Muscle layer of duodenum (tissue), 2 donors: Measurements from ENCODE around the gene NPAS3.
"Not testable (repeated sequence)": the region's sequence is repeated elsewhere in the genome, so short reads cannot be mapped to it uniquely, and the experiment has no call there.

Source experiments
- H3K27ac ChIP-seq: one replicate; pipeline ENCODE4 v1.7.0; 2013; ENCODE audit warnings: mild to moderate bottlenecking, low read length
- H3K27me3 ChIP-seq: one replicate; pipeline ENCODE4 v1.7.0; 2013; ENCODE audit warnings: low read depth, mild to moderate bottlenecking, control low read depth, low read length
- H3K36me3 ChIP-seq, 2 donors: one replicate each; pipeline ENCODE4 v1.7.0; 2013; ENCODE audit warnings: low read length in 2 of 2, control low read depth in 1 of 2, mild to moderate bottlenecking in 1 of 2; ENCODE audit not compliant: insufficient read depth in 2 of 2, control insufficient read depth in 1 of 2
- H3K4me1 ChIP-seq, 2 donors: one replicate each; pipeline ENCODE4 v1.7.0; 2013; ENCODE audit warnings: low read length in 2 of 2, mild to moderate bottlenecking in 2 of 2, control low read depth in 1 of 2, moderate library complexity in 1 of 2; ENCODE audit not compliant: insufficient read depth in 2 of 2, control insufficient read depth in 1 of 2
- H3K4me3 ChIP-seq, 2 donors: one replicate each; pipeline ENCODE4 v1.7.0; 2013; ENCODE audit warnings: low read length in 2 of 2, low read depth in 1 of 2, mild to moderate bottlenecking in 1 of 2
- H3K9me3 ChIP-seq, 2 donors: one replicate each; pipeline ENCODE4 v1.7.0; 2013; ENCODE audit warnings: low read length in 2 of 2, control low read depth in 1 of 2, mild to moderate bottlenecking in 1 of 2; ENCODE audit not compliant: control insufficient read depth in 1 of 2
- donor health status: healthy.

Gene NPAS3

GRCh38 chr14:33061667-33062325 lies 123.1 kb downstream of the NPAS3 start:
- Histone ChIP-seq H3K4me3 (no peak overlapping the region), H3K4me1 (no peaks in the 10 kb centered on the region)

GRCh38 chr14:33062476-33062875 lies 123.8 kb downstream of the NPAS3 start:
- Histone ChIP-seq H3K27ac (no peak overlapping the region), H3K36me3 (no peaks in the 10 kb centered on the region), H3K9me3 (no peaks in the 10 kb centered on the region), H3K4me1 (no peaks in the 10 kb centered on the region), H3K27me3 (no peaks in the 10 kb centered on the region), H3K4me3 (no peak overlapping the region)

More at GRCh38 chr14:33061667-33062325, 123.1 kb downstream of the NPAS3 start:
- Histone ChIP-seq H3K27me3 (no peaks in the 10 kb centered on the region), H3K9me3 (no peaks in the 10 kb centered on the region), H3K27ac (no peak overlapping the region), H3K36me3 (no peaks in the 10 kb centered on the region)

GRCh38 chr14:33062881-33063280 lies 124.2 kb downstream of the NPAS3 start:
- H3K27ac ChIP-seq: no peak overlapping the region
- no peaks in the 10 kb centered on the region for H3K9me3 ChIP-seq
- no peaks in the 10 kb centered on the region for H3K36me3 ChIP-seq
- no peaks in the 10 kb centered on the region for H3K4me1 ChIP-seq
- H3K4me3 ChIP-seq: no peak overlapping the region
- no peaks in the 10 kb centered on the region for H3K27me3 ChIP-seq

DNA sequence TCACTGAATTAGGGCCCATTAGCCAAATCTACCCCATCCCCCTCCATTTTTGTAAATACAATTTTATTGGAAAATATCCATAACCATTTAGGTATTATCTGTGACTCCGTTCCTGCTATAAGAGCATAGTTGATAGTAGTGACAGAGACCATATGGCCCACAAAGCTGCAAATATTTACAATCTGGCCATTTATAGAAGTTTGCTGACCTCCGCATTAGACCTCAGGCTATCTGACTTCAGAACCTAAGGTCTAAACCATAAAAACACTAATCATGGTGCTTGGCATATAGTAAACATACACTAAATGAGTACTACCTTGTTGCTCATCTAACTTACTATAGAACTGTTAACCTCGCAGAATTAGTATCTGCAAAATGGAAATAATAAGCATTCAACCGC lies 124.8 kb downstream of the NPAS3 start:
- H3K27me3 ChIP-seq: no peaks in the 10 kb centered on the region
- H3K4me3 ChIP-seq: no peak overlapping the region
- no peaks in the 10 kb centered on the region for H3K36me3 ChIP-seq
- no peaks in the 10 kb centered on the region for H3K4me1 ChIP-seq
- H3K9me3 ChIP-seq: no peaks in the 10 kb centered on the region
- no peak overlapping the region for H3K27ac ChIP-seq

- no peaks in the 10 kb centered on the region for H3K36me3 ChIP-seq
- H3K4me3 ChIP-seq: no peak overlapping the region
- H3K4me1 ChIP-seq: no peaks in the 10 kb centered on the region
- H3K27ac ChIP-seq: no peak overlapping the region
- H3K27me3 ChIP-seq: no peaks in the 10 kb centered on the region
- H3K9me3 ChIP-seq: no peaks in the 10 kb centered on the region
Measured at GRCh38 chr14:33065634-33066033, 127.0 kb downstream of the NPAS3 start.

GRCh38 chr14:33068040-33068439 lies 129.4 kb downstream of the NPAS3 start:
- H3K9me3 ChIP-seq: no peaks in the 10 kb centered on the region
- no peaks in the 10 kb centered on the region for H3K36me3 ChIP-seq
- no peaks in the 10 kb centered on the region for H3K27me3 ChIP-seq
- no peak overlapping the region for H3K27ac ChIP-seq
- no peaks in the 10 kb centered on the region for H3K4me1 ChIP-seq
- H3K4me3 ChIP-seq: no peak overlapping the region

DNA sequence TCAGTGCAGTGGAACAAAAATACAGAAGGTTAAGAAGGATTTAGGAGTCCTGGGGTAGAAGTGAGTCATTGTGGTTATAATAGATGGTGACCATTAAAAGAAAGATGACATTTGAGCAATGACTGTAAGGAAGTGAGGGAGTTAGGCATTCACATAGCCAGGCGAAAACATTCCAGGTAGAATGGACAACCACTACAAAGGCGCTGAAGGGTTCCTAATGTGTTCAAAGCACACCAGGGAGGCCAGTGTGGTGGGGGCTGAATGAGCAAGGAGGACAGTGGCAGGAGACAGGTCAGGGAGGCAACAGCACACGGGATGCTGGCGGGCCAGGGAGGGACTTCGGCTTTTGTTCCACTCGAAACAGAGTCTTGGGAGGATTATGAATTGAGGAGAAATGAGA lies 129.9 kb downstream of the NPAS3 start:
- no peak overlapping the region for H3K27ac ChIP-seq
- H3K9me3 ChIP-seq: no peaks in the 10 kb centered on the region
- H3K4me1 ChIP-seq: no peaks in the 10 kb centered on the region
- H3K27me3 ChIP-seq: no peaks in the 10 kb centered on the region
- no peak overlapping the region for H3K4me3 ChIP-seq
- no peaks in the 10 kb centered on the region for H3K36me3 ChIP-seq

DNA sequence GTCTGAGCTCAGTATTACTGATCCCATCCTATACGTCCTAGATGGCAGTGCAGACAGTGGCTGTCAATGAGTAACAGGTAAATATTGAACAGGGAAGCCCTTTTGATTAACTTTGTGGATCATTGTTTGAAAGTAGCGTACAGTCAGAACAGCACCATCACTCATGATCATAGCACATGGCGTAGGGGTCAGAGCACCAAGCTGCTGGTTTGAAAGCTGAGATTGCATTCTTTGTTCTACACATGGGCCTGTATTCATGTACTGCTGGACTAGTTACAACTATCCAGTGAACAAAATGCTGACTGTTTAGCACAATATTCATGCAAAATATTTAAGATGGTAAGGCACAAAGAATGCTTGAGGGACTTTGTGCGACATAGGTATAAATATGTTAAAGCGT lies 131.8 kb downstream of the NPAS3 start:
- no peak overlapping the region for H3K4me3 ChIP-seq
- H3K4me1 ChIP-seq: no peaks in the 10 kb centered on the region
- H3K9me3 ChIP-seq: no peaks in the 10 kb centered on the region
- no peak overlapping the region for H3K27ac ChIP-seq
- no peaks in the 10 kb centered on the region for H3K36me3 ChIP-seq
- H3K27me3 ChIP-seq: no peaks in the 10 kb centered on the region

DNA sequence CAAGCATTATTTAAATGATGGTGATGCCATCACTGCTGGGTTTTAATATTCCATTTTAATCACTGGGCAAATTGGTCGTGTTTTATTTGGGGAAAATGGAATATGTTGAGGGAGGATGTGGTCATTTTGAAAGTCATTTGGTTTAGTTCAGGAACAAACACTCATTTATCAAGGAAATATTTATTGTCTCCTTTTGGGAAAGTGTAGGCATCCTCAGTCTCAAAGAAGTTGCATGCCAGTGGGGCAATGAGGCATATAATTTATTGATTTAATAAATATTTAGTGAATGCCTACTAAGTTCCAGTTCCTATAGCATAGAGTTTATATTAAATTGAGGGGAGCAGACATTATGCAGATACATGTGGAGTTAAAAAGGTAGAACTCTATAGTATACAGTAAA lies 134.3 kb downstream of the NPAS3 start:
- H3K4me1 ChIP-seq: no peaks in the 10 kb centered on the region
- no peak overlapping the region for H3K27ac ChIP-seq
- H3K36me3 ChIP-seq: no peaks in the 10 kb centered on the region
- no peaks in the 10 kb centered on the region for H3K27me3 ChIP-seq
- no peaks in the 10 kb centered on the region for H3K9me3 ChIP-seq
- no peak overlapping the region for H3K4me3 ChIP-seq

GRCh38 chr14:33081259-33081658 lies 142.6 kb downstream of the NPAS3 start:
- Histone ChIP-seq H3K36me3 (no peaks in the 10 kb centered on the region), H3K4me1 (no peaks in the 10 kb centered on the region), H3K27me3 (no peaks in the 10 kb centered on the region), H3K27ac (no peak overlapping the region), H3K4me3 (no peak overlapping the region), H3K9me3 (no peaks in the 10 kb centered on the region)

- Histone ChIP-seq H3K9me3 (no peaks in the 10 kb centered on the region), H3K4me3 (no peak overlapping the region), H3K27me3 (no peaks in the 10 kb centered on the region), H3K36me3 (no peaks in the 10 kb centered on the region), H3K4me1 (no peaks in the 10 kb centered on the region), H3K27ac (no peak overlapping the region)
Measured at GRCh38 chr14:33085799-33086198, 147.1 kb downstream of the NPAS3 start.

- not testable (repeated sequence) for H3K4me1 ChIP-seq, H3K27me3 ChIP-seq, H3K4me3 ChIP-seq, H3K27ac ChIP-seq, H3K9me3 ChIP-seq, H3K36me3 ChIP-seq
Measured at GRCh38 chr14:33088274-33088673, 149.6 kb downstream of the NPAS3 start.
